K562 (cell line): ENCODE measurements around the gene AP5Z1.

ENCODE experiments used
- ESRRA ChIP-seq: fragments of 450-650 bp; IDR thresholded peaks from 2 replicates; pipeline ENCODE4 v1.6.1; 2014; ENCODE audit warnings: low read depth, mild to moderate bottlenecking, moderate library complexity, borderline replicate concordance
- NFIX ChIP-seq: fragments of 250-450 bp; sonication (Bioruptor Pico); IDR thresholded peaks from 2 replicates; pipeline ENCODE4 v1.4.0; 2020; ENCODE audit warnings: low read depth, mild to moderate bottlenecking, moderate library complexity
- SMC3 ChIP-seq: conservative IDR thresholded peaks from 2 replicates; pipeline ENCODE4 v1.6.1; 2011; ENCODE audit warnings: low read depth, low read length, improper control_type of control experiment; ENCODE audit not compliant: insufficient read depth
- TF ChIP-seq, protein P1 (sequence below): fragments of 450-650 bp; conservative IDR thresholded peaks from 2 replicates; pipeline ENCODE4 v1.6.1; 2016; ENCODE audit warnings: missing genetic modification characterization, low read depth, mild to moderate bottlenecking, control low read depth, missing compliant biosample characterization
- TF ChIP-seq, protein P2 (sequence below), 2 experiments: fragments of 450-650 bp; formaldehyde crosslinking in 1 of 2; IDR thresholded peaks; 2 replicates each; pipeline versions ENCODE4 v1.4.0 to v1.6.1; 2014 to 2020; ENCODE audit warnings: mild to moderate bottlenecking in 2 of 2, borderline replicate concordance in 1 of 2, low read depth in 1 of 2

DNA sequence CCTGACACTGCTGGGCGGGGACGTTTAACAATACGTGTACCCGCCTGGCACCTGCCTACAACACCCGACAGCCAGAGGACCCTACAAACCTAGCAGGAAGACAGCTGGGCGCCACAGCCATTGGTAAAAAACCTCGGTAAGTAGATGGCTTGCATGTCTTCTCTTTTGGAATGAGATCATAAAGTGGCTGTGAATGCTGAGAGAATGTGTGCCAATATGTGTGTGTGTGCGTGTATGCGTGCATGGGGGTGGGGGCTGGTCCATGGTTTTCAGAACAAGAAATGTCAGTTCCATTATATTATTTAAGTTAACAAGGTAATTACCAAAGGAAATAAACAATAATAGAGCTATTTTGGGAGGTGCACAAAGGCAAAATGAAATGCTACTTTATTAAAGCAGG, 47.3 kb downstream of the AP5Z1 start:
- TF ChIP-seq, protein P1, sequence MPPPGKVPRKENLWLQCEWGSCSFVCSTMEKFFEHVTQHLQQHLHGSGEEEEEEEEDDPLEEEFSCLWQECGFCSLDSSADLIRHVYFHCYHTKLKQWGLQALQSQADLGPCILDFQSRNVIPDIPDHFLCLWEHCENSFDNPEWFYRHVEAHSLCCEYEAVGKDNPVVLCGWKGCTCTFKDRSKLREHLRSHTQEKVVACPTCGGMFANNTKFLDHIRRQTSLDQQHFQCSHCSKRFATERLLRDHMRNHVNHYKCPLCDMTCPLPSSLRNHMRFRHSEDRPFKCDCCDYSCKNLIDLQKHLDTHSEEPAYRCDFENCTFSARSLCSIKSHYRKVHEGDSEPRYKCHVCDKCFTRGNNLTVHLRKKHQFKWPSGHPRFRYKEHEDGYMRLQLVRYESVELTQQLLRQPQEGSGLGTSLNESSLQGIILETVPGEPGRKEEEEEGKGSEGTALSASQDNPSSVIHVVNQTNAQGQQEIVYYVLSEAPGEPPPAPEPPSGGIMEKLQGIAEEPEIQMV (tag): no peak
- no peak for TF ChIP-seq ESRRA
- TF ChIP-seq NFIX: no peak
- TF ChIP-seq SMC3: no peak
- TF ChIP-seq, protein P2, sequence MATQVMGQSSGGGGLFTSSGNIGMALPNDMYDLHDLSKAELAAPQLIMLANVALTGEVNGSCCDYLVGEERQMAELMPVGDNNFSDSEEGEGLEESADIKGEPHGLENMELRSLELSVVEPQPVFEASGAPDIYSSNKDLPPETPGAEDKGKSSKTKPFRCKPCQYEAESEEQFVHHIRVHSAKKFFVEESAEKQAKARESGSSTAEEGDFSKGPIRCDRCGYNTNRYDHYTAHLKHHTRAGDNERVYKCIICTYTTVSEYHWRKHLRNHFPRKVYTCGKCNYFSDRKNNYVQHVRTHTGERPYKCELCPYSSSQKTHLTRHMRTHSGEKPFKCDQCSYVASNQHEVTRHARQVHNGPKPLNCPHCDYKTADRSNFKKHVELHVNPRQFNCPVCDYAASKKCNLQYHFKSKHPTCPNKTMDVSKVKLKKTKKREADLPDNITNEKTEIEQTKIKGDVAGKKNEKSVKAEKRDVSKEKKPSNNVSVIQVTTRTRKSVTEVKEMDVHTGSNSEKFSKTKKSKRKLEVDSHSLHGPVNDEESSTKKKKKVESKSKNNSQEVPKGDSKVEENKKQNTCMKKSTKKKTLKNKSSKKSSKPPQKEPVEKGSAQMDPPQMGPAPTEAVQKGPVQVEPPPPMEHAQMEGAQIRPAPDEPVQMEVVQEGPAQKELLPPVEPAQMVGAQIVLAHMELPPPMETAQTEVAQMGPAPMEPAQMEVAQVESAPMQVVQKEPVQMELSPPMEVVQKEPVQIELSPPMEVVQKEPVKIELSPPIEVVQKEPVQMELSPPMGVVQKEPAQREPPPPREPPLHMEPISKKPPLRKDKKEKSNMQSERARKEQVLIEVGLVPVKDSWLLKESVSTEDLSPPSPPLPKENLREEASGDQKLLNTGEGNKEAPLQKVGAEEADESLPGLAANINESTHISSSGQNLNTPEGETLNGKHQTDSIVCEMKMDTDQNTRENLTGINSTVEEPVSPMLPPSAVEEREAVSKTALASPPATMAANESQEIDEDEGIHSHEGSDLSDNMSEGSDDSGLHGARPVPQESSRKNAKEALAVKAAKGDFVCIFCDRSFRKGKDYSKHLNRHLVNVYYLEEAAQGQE (IDR thresholded peaks at IDR 0.05; ENCODE audit: borderline replicate concordance): no peak
- TF ChIP-seq, protein P2 (CRISPR knock-in tag; IDR thresholded peaks at IDR 0.05; ENCODE audit: low read depth): no peak
